ENCODE data around the gene CENPS. TPM values are rescaled to one million over a fixed set of nuclear protein-coding genes. Genes with fewer than 3 reads are reported as not detected.

CENPS gene
- total and polyA plus RNA-seq, 2 of the 8 experiments (the other 6 are each of a cell fraction or from before 2014, with no cell fraction given): 7.8 to 20.3 TPM

DNA sequence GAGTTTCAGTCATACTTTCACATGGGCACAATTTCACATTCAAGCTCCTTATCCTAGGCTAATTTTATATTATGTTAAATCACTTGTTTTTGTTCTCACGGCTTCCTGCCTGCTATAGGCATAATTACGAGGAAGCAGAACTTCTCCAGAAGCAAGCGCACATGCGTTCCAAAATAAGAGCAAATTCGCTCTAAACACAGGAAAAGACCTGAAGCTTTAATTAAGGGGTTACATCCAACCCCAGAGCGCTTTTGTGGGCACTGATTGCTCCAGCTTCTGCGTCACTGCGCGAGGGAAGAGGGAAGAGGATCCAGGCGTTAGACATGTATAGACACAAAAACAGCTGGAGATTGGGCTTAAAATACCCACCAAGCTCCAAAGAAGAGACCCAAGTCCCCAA is 19.5 kb downstream of the CENPS start, which contains the start of gene CORT (continued):
- no peak for TF ChIP-seq MAFK (IDR thresholded peaks at IDR 0.05; ENCODE audit: low read depth, low read length)
- TF ChIP-seq POU5F1 (IDR thresholded peaks at IDR 0.05; ENCODE audit: low read depth, low read length): no peak
- no peak for TF ChIP-seq RNF2 (IDR thresholded peaks at IDR 0.05; ENCODE audit: borderline replicate concordance, low read depth, low read length, missing control alignments, poor library complexity, severe bottlenecking)
- TF ChIP-seq PHF8 (conservative IDR thresholded peaks at IDR 0.05; ENCODE audit: low read depth, low read length): no peak
- TF ChIP-seq CHD1 (IDR thresholded peaks at IDR 0.05; ENCODE audit: low read depth, low read length): no peak
- no peak for TF ChIP-seq EZH2 (IDR thresholded peaks at IDR 0.05; ENCODE audit: low read depth, low read length, severe bottlenecking)

All from H1 (cell line).